Stimulated activated naive CD8-positive, alpha-beta T cell treated with anti-CD3 and anti-CD28 coated beads, Interleukin-15, Interleukin-2, amounts not matched to agents 100 ng/mL and 50 ng/mL, for 24 hours (primary cell): ENCODE data around the gene CEP170.

Experiments used
- H3K27ac Mint-ChIP-seq: one replicate; pipeline ENCODE4 v1.8.0; 2021; ENCODE audit warnings: mild to moderate bottlenecking, mixed read lengths
- H3K27me3 Mint-ChIP-seq: one replicate; pipeline ENCODE4 v1.8.0; 2021; ENCODE audit warnings: mixed read lengths
- H3K36me3 Mint-ChIP-seq: one replicate; pipeline ENCODE4 v1.8.0; 2021; ENCODE audit warnings: low read depth, mixed read lengths
- H3K4me1 Mint-ChIP-seq: one replicate; pipeline ENCODE4 v1.8.0; 2021; ENCODE audit warnings: low read depth, mixed read lengths
- H3K4me3 Mint-ChIP-seq: one replicate; pipeline ENCODE4 v1.8.0; 2021; ENCODE audit warnings: mild to moderate bottlenecking, mixed read lengths
- H3K9me3 Mint-ChIP-seq: one replicate; pipeline ENCODE4 v1.8.0; 2021; ENCODE audit warnings: mixed read lengths

Gene CEP170

GRCh38 chr1:243254927-243255790, at the start of gene CEP170:
CEP170 (minus strand) TSS chr1:243255281; CDS start chr1:243225280, 30,001 bp downstream.
- Mint-ChIP-seq H3K4me1 (peaks cover 45% of the 10 kb centered on the region), H3K9me3 (no peaks in the 10 kb centered on the region), H3K36me3 (peaks cover 3% of the 10 kb centered on the region), H3K4me3 (peak within 1 kb of the TSS; percentile 95), H3K27me3 (no peaks in the 10 kb centered on the region), H3K27ac (peak within 1 kb of the TSS; percentile 99)

GRCh38 chr1:243301059-243301458, 46.0 kb upstream of the CEP170 start:
- H3K27me3 Mint-ChIP-seq: no peaks in the 10 kb centered on the region
- peaks cover 11% of the 10 kb centered on the region for H3K9me3 Mint-ChIP-seq
- peaks cover 61% of the 10 kb centered on the region for H3K36me3 Mint-ChIP-seq
- no peak overlapping the region for H3K4me3 Mint-ChIP-seq
- no peaks in the 10 kb centered on the region for H3K4me1 Mint-ChIP-seq
- no peak overlapping the region for H3K27ac Mint-ChIP-seq

DNA sequence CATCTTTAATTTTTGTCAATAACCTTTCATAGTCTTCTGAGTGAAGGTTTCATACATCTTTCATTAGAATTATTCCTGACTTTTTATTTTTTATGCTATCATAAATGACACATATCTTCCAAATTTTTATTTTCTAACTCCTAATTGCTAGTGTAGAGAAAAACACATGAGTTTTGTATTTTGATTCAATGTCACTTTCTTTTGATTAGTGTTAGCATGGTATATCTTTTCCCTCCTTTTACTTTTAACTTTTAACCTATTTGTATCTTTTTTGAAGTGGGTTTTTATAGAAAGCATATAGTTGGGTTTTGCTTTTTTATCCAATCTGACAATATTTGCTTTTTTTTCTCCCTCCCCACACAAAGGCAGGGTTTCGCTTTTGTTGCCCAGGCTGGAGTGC, 44.0 kb upstream of the CEP170 start:
- Mint-ChIP-seq H3K4me3 (no peak overlapping the region), H3K27ac (no peak overlapping the region), H3K36me3 (peaks cover 80% of the 10 kb centered on the region), H3K4me1 (peaks cover 17% of the 10 kb centered on the region), H3K27me3 (no peaks in the 10 kb centered on the region), H3K9me3 (peaks cover 19% of the 10 kb centered on the region)

- peaks cover 26% of the 10 kb centered on the region for H3K9me3 Mint-ChIP-seq
- no peak overlapping the region for H3K4me3 Mint-ChIP-seq
- peaks cover 91% of the 10 kb centered on the region for H3K36me3 Mint-ChIP-seq
- peak overlapping the region; percentile 84 for H3K27ac Mint-ChIP-seq
- H3K4me1 Mint-ChIP-seq: peaks cover 18% of the 10 kb centered on the region
- no peaks in the 10 kb centered on the region for H3K27me3 Mint-ChIP-seq
Measured at GRCh38 chr1:243294723-243295121, 39.6 kb upstream of the CEP170 start.

GRCh38 chr1:243293941-243294722, 39.1 kb upstream of the CEP170 start:
- Mint-ChIP-seq H3K27me3 (no peaks in the 10 kb centered on the region), H3K27ac (peak overlapping the region; percentile 84), H3K9me3 (peaks cover 26% of the 10 kb centered on the region), H3K4me1 (peaks cover 20% of the 10 kb centered on the region), H3K36me3 (peaks cover 91% of the 10 kb centered on the region), H3K4me3 (no peak overlapping the region)

DNA sequence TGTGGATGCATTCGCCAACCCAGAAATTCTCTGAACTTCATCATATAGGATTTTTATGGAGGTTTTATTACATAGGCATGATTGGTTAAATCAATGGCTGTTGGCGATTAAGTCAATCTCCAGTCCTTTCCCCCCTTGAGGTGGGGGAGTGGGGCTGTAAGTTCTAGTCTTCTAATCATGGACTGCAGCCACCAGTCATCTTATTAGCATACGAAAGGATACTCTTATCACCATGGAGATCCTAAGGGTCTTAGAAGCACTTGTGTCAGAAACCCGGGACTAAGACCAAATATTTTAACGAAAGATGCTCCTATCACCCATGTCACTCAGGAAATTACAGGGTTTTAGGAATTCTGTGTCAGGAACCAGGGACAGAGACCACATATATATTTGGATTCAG, 37.0 kb upstream of the CEP170 start:
- Mint-ChIP-seq H3K4me1 (peaks cover 37% of the 10 kb centered on the region), H3K27me3 (no peaks in the 10 kb centered on the region), H3K36me3 (peaks cover 89% of the 10 kb centered on the region), H3K4me3 (no peak overlapping the region), H3K9me3 (peaks cover 24% of the 10 kb centered on the region), H3K27ac (no peak overlapping the region)

GRCh38 chr1:243291292-243291691, 36.2 kb upstream of the CEP170 start:
- H3K4me1 Mint-ChIP-seq: peaks cover 45% of the 10 kb centered on the region
- H3K27me3 Mint-ChIP-seq: no peaks in the 10 kb centered on the region
- H3K4me3 Mint-ChIP-seq: no peak overlapping the region
- no peak overlapping the region for H3K27ac Mint-ChIP-seq
- H3K36me3 Mint-ChIP-seq: peaks cover 85% of the 10 kb centered on the region
- H3K9me3 Mint-ChIP-seq: peaks cover 20% of the 10 kb centered on the region

DNA sequence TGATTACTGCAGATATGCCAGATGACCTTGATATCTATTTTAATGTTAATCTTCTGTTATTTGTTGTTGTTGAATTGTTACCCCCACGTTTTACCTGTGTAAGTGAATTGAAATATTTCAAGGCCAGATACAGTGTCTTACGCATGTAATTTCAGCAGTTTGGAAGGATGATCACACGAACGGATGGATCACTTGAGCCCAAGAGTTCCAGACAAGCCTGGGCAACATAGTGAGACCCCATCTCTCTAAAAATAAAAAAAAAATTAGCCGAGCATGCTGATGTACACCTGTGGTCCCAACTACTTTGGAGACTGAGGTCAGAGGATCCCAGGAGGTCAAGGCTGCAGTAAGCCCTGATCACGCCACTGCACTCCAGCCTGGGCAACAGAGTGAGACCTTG, 33.0 kb upstream of the CEP170 start:
- H3K9me3 Mint-ChIP-seq: peaks cover 8% of the 10 kb centered on the region
- H3K27ac Mint-ChIP-seq: peak overlapping the region; percentile 86
- H3K4me1 Mint-ChIP-seq: peaks cover 44% of the 10 kb centered on the region
- no peaks in the 10 kb centered on the region for H3K27me3 Mint-ChIP-seq
- H3K4me3 Mint-ChIP-seq: peak overlapping the region; percentile 50
- H3K36me3 Mint-ChIP-seq: peaks cover 73% of the 10 kb centered on the region

DNA sequence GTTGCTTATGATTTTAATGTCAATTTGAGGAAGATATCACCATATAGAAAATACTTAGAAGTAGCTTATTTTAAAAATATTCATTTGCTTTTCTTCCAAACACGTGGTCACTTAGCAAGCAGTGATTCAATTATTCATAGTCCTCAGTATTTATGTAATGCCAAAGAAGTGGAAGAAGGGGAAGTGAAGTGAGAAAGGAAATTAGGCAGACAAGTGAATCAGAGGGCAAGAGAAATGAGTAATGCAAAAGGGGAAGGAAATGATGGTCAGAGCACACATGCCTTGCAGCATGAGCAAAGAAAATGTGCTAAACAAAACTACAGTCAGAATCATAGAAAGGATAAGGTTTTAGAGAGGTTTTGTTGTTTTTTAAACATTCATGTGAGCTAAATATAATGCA, 32.6 kb upstream of the CEP170 start:
- H3K9me3 Mint-ChIP-seq: peaks cover 6% of the 10 kb centered on the region
- H3K4me1 Mint-ChIP-seq: peaks cover 44% of the 10 kb centered on the region
- H3K27me3 Mint-ChIP-seq: no peaks in the 10 kb centered on the region
- peak overlapping the region; percentile 50 for H3K4me3 Mint-ChIP-seq
- peaks cover 71% of the 10 kb centered on the region for H3K36me3 Mint-ChIP-seq
- H3K27ac Mint-ChIP-seq: peak overlapping the region; percentile 86

GRCh38 chr1:243287123-243287460, 32.0 kb upstream of the CEP170 start:
- H3K4me3 Mint-ChIP-seq: peak overlapping the region; percentile 50
- H3K27ac Mint-ChIP-seq: peak overlapping the region; percentile 86
- H3K27me3 Mint-ChIP-seq: no peaks in the 10 kb centered on the region
- H3K4me1 Mint-ChIP-seq: peaks cover 44% of the 10 kb centered on the region
- H3K36me3 Mint-ChIP-seq: peaks cover 70% of the 10 kb centered on the region
- peaks cover 4% of the 10 kb centered on the region for H3K9me3 Mint-ChIP-seq

- peaks cover 70% of the 10 kb centered on the region for H3K36me3 Mint-ChIP-seq
- peak overlapping the region; percentile 19 for H3K4me3 Mint-ChIP-seq
- H3K9me3 Mint-ChIP-seq: peaks cover 4% of the 10 kb centered on the region
- H3K27me3 Mint-ChIP-seq: no peaks in the 10 kb centered on the region
- peaks cover 44% of the 10 kb centered on the region for H3K4me1 Mint-ChIP-seq
- H3K27ac Mint-ChIP-seq: peak overlapping the region; percentile 86
Measured at GRCh38 chr1:243286409-243287122, 31.5 kb upstream of the CEP170 start.

DNA sequence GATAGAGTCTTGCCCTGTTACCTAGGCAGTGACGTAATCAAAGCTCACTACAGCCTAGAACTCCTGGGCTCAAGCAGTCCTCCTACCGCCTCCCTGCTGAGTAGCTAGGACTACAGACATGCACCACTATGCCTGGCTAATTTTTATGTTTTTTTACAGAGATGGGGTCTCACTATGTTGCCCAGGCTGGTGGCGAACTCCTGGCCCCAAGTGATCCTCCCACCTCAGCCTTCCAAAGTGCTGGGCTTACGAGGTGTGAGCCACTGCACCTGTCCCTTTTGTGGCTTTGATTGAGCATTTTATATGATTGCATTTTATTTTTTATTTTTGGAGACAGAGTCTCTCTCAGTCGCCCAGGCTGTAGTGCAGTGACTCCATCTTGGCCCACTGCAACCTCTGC, 26.6 kb upstream of the CEP170 start:
- Mint-ChIP-seq H3K36me3 (peaks cover 51% of the 10 kb centered on the region), H3K27me3 (no peaks in the 10 kb centered on the region), H3K4me3 (no peak overlapping the region), H3K4me1 (peaks cover 30% of the 10 kb centered on the region), H3K27ac (no peak overlapping the region), H3K9me3 (peaks cover 8% of the 10 kb centered on the region)

DNA sequence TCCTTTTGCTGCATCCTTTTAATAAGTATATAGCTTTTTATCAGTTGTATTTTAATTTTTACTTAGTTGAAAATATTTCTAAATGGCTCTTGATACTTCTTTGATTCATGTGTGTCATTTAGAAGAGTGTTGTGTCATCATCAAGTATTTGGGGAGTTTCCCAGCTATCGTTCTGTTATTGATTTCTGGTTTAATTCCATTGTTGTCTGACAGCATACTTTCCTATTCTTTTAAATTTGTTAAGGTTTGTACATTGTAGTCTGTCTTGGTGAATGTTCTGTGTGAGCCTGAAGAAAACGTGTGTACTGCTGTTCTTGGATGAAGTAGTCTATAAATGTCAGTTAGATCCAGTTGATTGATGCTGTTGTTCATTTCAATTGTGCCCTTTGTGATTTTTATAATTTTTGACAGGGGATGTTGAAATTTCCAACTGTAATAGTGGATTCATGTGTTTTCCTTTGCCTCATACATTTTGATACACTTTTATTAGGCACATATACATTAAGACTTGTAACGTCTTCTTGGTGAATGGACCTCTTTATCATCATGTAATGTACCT, 25.6 kb upstream of the CEP170 start:
- Mint-ChIP-seq H3K4me1 (peaks cover 20% of the 10 kb centered on the region), H3K4me3 (no peak overlapping the region), H3K9me3 (peaks cover 8% of the 10 kb centered on the region), H3K27ac (peak overlapping the region; percentile 6), H3K36me3 (peaks cover 58% of the 10 kb centered on the region), H3K27me3 (no peaks in the 10 kb centered on the region)

GRCh38 chr1:243275316-243275715, 20.2 kb upstream of the CEP170 start:
- Mint-ChIP-seq H3K27ac (no peak overlapping the region), H3K4me1 (peaks cover 9% of the 10 kb centered on the region), H3K36me3 (peaks cover 59% of the 10 kb centered on the region), H3K4me3 (no peak overlapping the region), H3K9me3 (peaks cover 3% of the 10 kb centered on the region), H3K27me3 (no peaks in the 10 kb centered on the region)
